Prostate gland (tissue), 2 donors: ENCODE measurements around the gene DNASE2. TPM values are rescaled to one million over a fixed set of nuclear protein-coding genes. Genes with fewer than 3 reads are reported as not detected.
"Not testable (repeated sequence)": the region's sequence is repeated elsewhere in the genome, so short reads cannot be mapped to it uniquely, and the experiment has no call there.

Source experiments
- DNase-seq: peaks from one replicate; pipeline ENCODE4 v3.0.0-alpha.2; 2019; ENCODE audit warnings: low spot score
- H3K27ac ChIP-seq, 2 donors: fragments of 200-600 bp; sonication (generic); 2 replicates each; pipeline ENCODE4 v1.5.1; 2017 to 2019
- H3K27me3 ChIP-seq: fragments of 200-600 bp; sonication (generic); replicated peaks from 2 replicates; pipeline ENCODE4 v1.5.1; 2019; ENCODE audit not compliant: insufficient read depth
- H3K36me3 ChIP-seq, 2 donors: fragments of 200-600 bp; sonication (generic); 1 replicate in 1 of 2; 2 replicates in 1 of 2; pipeline versions ENCODE4 v1.5.1 to v1.8.1; 2017 to 2019
- H3K4me1 ChIP-seq: fragments of 200-600 bp; sonication (generic); replicated peaks from 2 replicates; pipeline ENCODE4 v1.5.1; 2019
- H3K4me3 ChIP-seq, 2 donors: fragments of 200-600 bp; sonication (generic); 2 replicates each; pipeline ENCODE4 v1.5.1; 2017 to 2019
- H3K9me3 ChIP-seq: fragments of 200-600 bp; sonication (generic); 2 replicates; pipeline ENCODE4 v1.5.1; 2017
- POLR2A ChIP-seq: fragments of 450-650 bp; IDR thresholded peaks from one replicate; pipeline ENCODE4 v1.6.1; 2016; ENCODE audit warnings: antibody characterized with exemption, mild to moderate bottlenecking
- POLR2AphosphoS5 ChIP-seq: sonication (generic); formaldehyde crosslinking; IDR thresholded peaks from one replicate; pipeline ENCODE4 v1.6.1; 2017; ENCODE audit warnings: antibody characterized with exemption
- WGBS: methylation state at CpG from one replicate; pipeline ENCODE4 v1.1.5; 2018; 5-methylcytosine and 5-hydroxymethylcytosine counted together
- intact Hi-C: fragments of 100-400 bp; cut with DNase I; formaldehyde crosslinking; loops from one replicate; pipeline ENCODE4 v1.14.2; 2022
- total RNA-seq, 2 donors: library from RNA; depleted of rRNA; stranded (reverse); fragments of >200 nt; gene quantifications; one replicate each; pipeline ENCODE4 v1.1.0, GENCODE V29; 2016
- TF ChIP-seq, protein P1 (sequence below), 4 experiments: fragments of 200-600 bp in 2 of 4; fragments of 450-650 bp in 2 of 4; sonication (generic) in 2 of 4; IDR thresholded peaks; 1 replicate in 3 of 4; 2 replicates in 1 of 4; pipeline ENCODE4 v1.5.1; 2016 to 2019; ENCODE audit warnings: antibody characterized with exemption in 4 of 4, mild to moderate bottlenecking in 2 of 4, moderate library complexity in 2 of 4

The DNASE2 gene
- total RNA-seq, 2 donors from 2014 or later = 41.4 to 63.9 TPM

DNA sequence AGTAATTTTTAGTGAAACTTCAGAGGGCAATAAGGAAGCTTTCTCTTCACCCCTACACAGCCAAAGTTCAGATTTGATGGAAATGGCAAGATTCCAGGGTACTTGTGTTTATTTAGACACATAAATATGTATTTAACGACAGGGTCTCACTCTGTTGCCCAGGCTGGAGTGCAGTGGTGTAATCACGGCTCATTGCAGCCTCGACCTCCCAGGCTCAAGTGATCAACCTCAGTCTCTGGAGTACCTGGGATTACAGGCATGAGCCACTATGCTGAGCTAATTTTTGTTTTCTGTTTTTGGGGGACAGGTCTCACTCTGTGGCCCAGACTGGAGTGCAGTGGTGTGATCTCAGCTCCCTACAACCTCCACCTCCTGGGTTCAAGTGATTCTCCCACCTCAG, 39.8 kb upstream of the DNASE2 start:
- DNase-seq = no peak
- 47% methylated on average over 3 of the region's 3 CpGs for WGBS
- no peak for TF ChIP-seq POLR2AphosphoS5
- TF ChIP-seq, protein P1, sequence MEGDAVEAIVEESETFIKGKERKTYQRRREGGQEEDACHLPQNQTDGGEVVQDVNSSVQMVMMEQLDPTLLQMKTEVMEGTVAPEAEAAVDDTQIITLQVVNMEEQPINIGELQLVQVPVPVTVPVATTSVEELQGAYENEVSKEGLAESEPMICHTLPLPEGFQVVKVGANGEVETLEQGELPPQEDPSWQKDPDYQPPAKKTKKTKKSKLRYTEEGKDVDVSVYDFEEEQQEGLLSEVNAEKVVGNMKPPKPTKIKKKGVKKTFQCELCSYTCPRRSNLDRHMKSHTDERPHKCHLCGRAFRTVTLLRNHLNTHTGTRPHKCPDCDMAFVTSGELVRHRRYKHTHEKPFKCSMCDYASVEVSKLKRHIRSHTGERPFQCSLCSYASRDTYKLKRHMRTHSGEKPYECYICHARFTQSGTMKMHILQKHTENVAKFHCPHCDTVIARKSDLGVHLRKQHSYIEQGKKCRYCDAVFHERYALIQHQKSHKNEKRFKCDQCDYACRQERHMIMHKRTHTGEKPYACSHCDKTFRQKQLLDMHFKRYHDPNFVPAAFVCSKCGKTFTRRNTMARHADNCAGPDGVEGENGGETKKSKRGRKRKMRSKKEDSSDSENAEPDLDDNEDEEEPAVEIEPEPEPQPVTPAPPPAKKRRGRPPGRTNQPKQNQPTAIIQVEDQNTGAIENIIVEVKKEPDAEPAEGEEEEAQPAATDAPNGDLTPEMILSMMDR (IDR thresholded peaks at IDR 0.05) = no peak
- TF ChIP-seq POLR2A = no peak

GRCh38 chr19:12918253-12918652, 37.0 kb upstream of the DNASE2 start:
- peaks cover 7% of the 10 kb centered on the region for H3K4me1 ChIP-seq
- H3K27ac ChIP-seq = no peak overlapping the region
- TF ChIP-seq POLR2A = no peak
- TF ChIP-seq, protein P1 (IDR thresholded peaks at IDR 0.05) = no peak
- TF ChIP-seq POLR2AphosphoS5 = no peak
- H3K27me3 ChIP-seq = no peaks in the 10 kb centered on the region
- 98% methylated on average over 14 of the region's 14 CpGs for WGBS
- intact Hi-C loops = no loop called here
- DNase-seq = no peak
- peaks cover 3 to 8% of the 10 kb centered on the region in 2 donors for H3K36me3 ChIP-seq
- no peaks in the 10 kb centered on the region for H3K9me3 ChIP-seq
- H3K4me3 ChIP-seq = no peak overlapping the region

More for the DNA sequence above, 39.8 kb upstream of the DNASE2 start:
- H3K4me3 ChIP-seq = no peak overlapping the region
- H3K36me3 ChIP-seq = peaks cover 16 to 29% of the 10 kb centered on the region in 2 donors
- H3K4me1 ChIP-seq = no peaks in the 10 kb centered on the region
- intact Hi-C loops = no loop called here
- H3K27ac ChIP-seq = no peak overlapping the region
- H3K9me3 ChIP-seq = no peaks in the 10 kb centered on the region
- H3K27me3 ChIP-seq = no peaks in the 10 kb centered on the region

DNA sequence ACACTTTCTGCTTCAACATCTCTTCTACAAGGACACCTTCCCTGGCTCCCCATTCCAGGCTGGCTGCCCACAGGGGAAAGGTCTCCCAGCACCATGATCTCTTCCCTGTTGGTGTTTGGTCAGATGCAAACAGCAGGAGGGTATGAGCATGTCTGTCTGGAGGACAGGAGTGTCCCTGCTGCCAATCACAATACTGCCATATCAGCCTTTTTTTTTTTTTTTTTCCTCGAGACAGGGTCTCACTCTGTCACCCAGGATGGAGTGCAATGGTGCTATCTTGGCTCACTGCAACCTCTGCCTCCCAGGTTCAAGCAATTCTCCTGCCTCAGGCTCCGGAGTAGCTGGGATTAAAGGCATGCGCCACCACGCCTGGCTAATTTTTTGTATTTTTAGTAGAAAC, 34.6 kb upstream of the DNASE2 start:
- peaks cover 14% of the 10 kb centered on the region for H3K4me1 ChIP-seq
- H3K27me3 ChIP-seq, DNase-seq, H3K4me3 ChIP-seq, H3K9me3 ChIP-seq, H3K36me3 ChIP-seq, intact Hi-C loops, H3K27ac ChIP-seq: not testable (repeated sequence)
- WGBS = 87% methylated on average over 4 of the region's 4 CpGs

DNA sequence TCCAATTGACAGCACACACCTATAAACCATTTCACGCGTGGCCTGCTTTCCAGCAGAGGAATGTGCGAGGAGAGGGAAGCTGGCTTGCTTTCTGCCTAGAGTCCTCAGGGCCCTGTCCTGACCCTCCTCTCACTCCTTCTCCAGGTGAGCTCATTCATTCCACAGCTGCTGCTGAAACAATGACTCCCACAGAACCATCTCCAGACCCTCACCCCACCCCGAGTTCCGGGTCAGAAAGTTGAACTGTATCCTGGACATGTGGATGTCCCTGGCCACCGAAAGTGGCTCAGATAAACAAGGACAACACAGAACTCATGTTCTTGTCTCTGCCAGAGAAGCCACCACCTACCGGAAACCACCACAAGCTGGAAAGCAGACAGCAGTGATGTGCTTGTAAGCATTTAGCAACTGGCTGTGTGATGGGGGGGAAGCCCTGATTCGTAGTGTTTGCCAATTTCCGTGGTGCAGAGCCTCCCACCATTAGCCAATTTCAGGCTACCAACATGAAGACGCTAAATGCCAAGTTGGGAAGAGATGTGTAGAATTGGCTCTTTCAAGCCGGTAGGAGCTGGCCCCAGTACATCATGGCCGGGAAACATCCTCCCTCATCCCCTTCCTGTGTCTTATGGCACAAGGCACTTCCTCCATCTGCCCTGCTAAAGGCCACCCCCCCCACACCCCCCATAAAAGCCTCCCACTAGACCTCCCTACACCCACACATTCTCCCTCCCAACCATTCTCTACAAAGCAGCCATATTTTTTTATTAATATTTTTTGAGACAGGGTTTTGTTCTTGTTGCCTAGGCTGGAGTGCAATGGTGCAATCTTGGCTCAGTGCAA, 32.8 kb upstream of the DNASE2 start:
- Histone ChIP-seq H3K4me3 (no peak overlapping the region), H3K27me3 (no peaks in the 10 kb centered on the region), H3K27ac (peak overlapping the region; percentile 76 to 91), H3K9me3 (no peaks in the 10 kb centered on the region), H3K4me1 (peaks cover 14% of the 10 kb centered on the region), H3K36me3 (no peaks in the 10 kb centered on the region)
- TF ChIP-seq POLR2A (no peak), POLR2AphosphoS5 (no peak)
- TF ChIP-seq, protein P1 (IDR thresholded peaks at IDR 0.05) = no peak
- 33% methylated on average over 12 of the region's 12 CpGs for WGBS
- intact Hi-C loops = no loop called here
- no peak for DNase-seq

DNA sequence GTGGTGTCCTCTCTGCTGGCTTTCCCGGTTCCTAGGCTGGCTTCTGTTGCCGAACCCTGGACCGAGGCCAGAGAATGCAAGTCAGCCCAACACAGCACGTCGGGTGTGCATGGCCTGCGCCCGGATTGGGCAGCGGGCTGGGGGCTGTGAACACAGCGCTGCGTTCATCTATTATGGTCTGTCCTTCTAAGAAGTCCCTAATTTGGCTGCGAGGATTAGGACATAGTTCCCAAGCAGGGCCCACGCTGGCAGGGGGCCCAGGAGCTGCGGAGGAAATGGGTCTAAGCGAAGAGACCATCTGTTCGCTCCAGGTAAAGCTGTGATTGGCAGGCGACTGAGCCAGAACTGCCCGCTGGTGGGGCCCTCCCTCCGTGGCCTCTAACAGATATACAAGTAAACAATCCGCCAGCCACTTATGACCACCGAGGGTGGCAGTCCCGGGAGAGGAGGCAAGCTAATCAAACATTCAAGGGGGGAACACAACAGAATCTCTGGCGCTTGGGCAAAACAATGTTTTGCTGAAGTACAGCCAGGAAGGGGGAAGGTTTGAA, 31.8 kb upstream of the DNASE2 start:
- Histone ChIP-seq H3K9me3 (no peaks in the 10 kb centered on the region), H3K36me3 (no peaks in the 10 kb centered on the region), H3K27ac (peak overlapping the region; percentile 76 to 91), H3K4me3 (peak overlapping the region in 1 of 2 donors; percentile 10), H3K27me3 (no peaks in the 10 kb centered on the region), H3K4me1 (peaks cover 14% of the 10 kb centered on the region)
- peak; percentile 80 for DNase-seq
- intact Hi-C loops = no loop called here
- WGBS = 6% methylated on average over 22 of the region's 22 CpGs
- TF ChIP-seq POLR2A (no peak), POLR2AphosphoS5 (peak; percentile 46)
- TF ChIP-seq, protein P1 (IDR thresholded peaks at IDR 0.05) = peak in 1 of 4 experiments; percentile 3
